IMR-90 (cell line): Measurements from ENCODE around the gene ACTR1A. TPM values are rescaled to one million over a fixed set of nuclear protein-coding genes. Genes with fewer than 3 reads are reported as not detected.
A peak's percentile ranks its signal among the peaks of the same experiment; 100 is the strongest.

ENCODE experiments used
- ATAC-seq: fragments of 200-7000 bp; cut with Tn5 transposase; 2 replicates; pipeline ENCODE4 v1.9.1; 2020; ENCODE audit warnings: low read depth, mild to moderate bottlenecking, moderate library complexity
- BruUV-seq: library from RNA; stranded (reverse); fragments of 400-500 nt; replicated peaks from 2 replicates; lab custom pipeline; 2021; lab: Mats Ljungman, UMichigan
- CTCF ChIA-PET: fragments of 300-600 bp; formaldehyde crosslinking; extraction: SDS; loops from one replicate; lab custom pipeline; 2021; ENCODE audit warnings: antibody characterized with exemption; lab: Yijun Ruan, JAX
- POLR2A ChIA-PET: fragments of 300-600 bp; sonication (Branson Sonifier 250); formaldehyde crosslinking; loops from one replicate; lab custom pipeline; 2022; ENCODE audit warnings: antibody characterized with exemption; ENCODE audit not compliant: unreplicated experiment; lab: Charles Lee
- DNase-seq: peaks from one replicate; pipeline ENCODE4 v3.0.0; 2013
- H2AFZ ChIP-seq: replicated peaks from 2 replicates; pipeline ENCODE3; 2013; ENCODE audit warnings: low read length, mild to moderate bottlenecking; ENCODE audit not compliant: poor library complexity
- H2AK5ac ChIP-seq: 2 replicates; pipeline ENCODE4 v1.6.1; 2013; ENCODE audit warnings: low read depth, low read length, inconsistent platforms
- H2AK9ac ChIP-seq: replicated peaks from 2 replicates; pipeline ENCODE3; 2013; ENCODE audit warnings: mild to moderate bottlenecking, low read depth, low read length, moderate library complexity; ENCODE audit not compliant: poor library complexity
- H2BK120ac ChIP-seq: 2 replicates; pipeline ENCODE4 v1.6.1; 2013; ENCODE audit warnings: low read depth, low read length, inconsistent platforms
- H2BK15ac ChIP-seq: 3 replicates; pipeline ENCODE4 v1.6.1; 2013; ENCODE audit warnings: low read depth, low read length, inconsistent platforms
- H2BK20ac ChIP-seq: 2 replicates; pipeline ENCODE4 v1.6.1; 2013; ENCODE audit warnings: low read depth, mild to moderate bottlenecking, inconsistent platforms, low read length, moderate library complexity
- H2BK5ac ChIP-seq: 2 replicates; pipeline ENCODE4 v1.6.1; 2013; ENCODE audit warnings: mild to moderate bottlenecking, low read depth, low read length, inconsistent platforms; ENCODE audit not compliant: poor library complexity, severe bottlenecking
- H3K14ac ChIP-seq: replicated peaks from 2 replicates; pipeline ENCODE4 v1.6.1; 2013; ENCODE audit warnings: low read depth, low read length, inconsistent platforms
- H3K18ac ChIP-seq: 2 replicates; pipeline ENCODE4 v1.6.1; 2013; ENCODE audit warnings: low read depth, low read length, control low read depth
- H3K23ac ChIP-seq: 2 replicates; pipeline ENCODE4 v1.6.1; 2013; ENCODE audit warnings: low read depth, low read length, inconsistent platforms
- H3K27ac ChIP-seq: 2 replicates; pipeline ENCODE4 v1.5.1; 2013; ENCODE audit warnings: mild to moderate bottlenecking, control low read depth, low read length; ENCODE audit not compliant: insufficient read depth
- H3K27me3 ChIP-seq: 2 replicates; pipeline ENCODE4 v1.6.1; 2013; ENCODE audit warnings: low read length; ENCODE audit not compliant: control insufficient read depth, insufficient read depth
- H3K36me3 ChIP-seq: 2 replicates; pipeline ENCODE4 v1.6.1; 2013; ENCODE audit warnings: low read length, mixed read lengths; ENCODE audit not compliant: control insufficient read depth, insufficient read depth
- H3K4ac ChIP-seq: 2 replicates; pipeline ENCODE4 v1.6.1; 2013; ENCODE audit warnings: low read depth, low read length, inconsistent platforms
- H3K4me1 ChIP-seq: 2 replicates; pipeline ENCODE4 v1.6.1; 2013; ENCODE audit warnings: low read length, mixed read lengths; ENCODE audit not compliant: control insufficient read depth, insufficient read depth
- H3K4me2 ChIP-seq: 2 replicates; pipeline ENCODE4 v1.6.1; 2013; ENCODE audit warnings: low read depth, mild to moderate bottlenecking, control low read depth, low read length, moderate library complexity
- H3K4me3 ChIP-seq: 2 replicates; pipeline ENCODE4 v1.5.1; 2013; ENCODE audit warnings: low read depth, mild to moderate bottlenecking, control low read depth, low read length, moderate library complexity; ENCODE audit not compliant: insufficient read depth
- H3K56ac ChIP-seq: 2 replicates; pipeline ENCODE4 v1.6.1; 2013; ENCODE audit warnings: low read length, inconsistent platforms; ENCODE audit not compliant: insufficient read depth; ENCODE audit errors: extremely low read depth
- H3K79me1 ChIP-seq, 2 experiments: 2 replicates each; pipeline ENCODE4 v1.6.1; 2013; ENCODE audit warnings: low read length in 2 of 2, inconsistent platforms in 1 of 2, low read depth in 1 of 2
- H3K9ac ChIP-seq: 2 replicates; pipeline ENCODE4 v1.6.1; 2013; ENCODE audit warnings: low read depth, low read length, control low read depth
- H3K9me1 ChIP-seq: 2 replicates; pipeline ENCODE4 v1.6.1; 2013; ENCODE audit warnings: low read length, inconsistent platforms; ENCODE audit not compliant: insufficient read depth
- H3K9me3 ChIP-seq: 2 replicates; pipeline ENCODE4 v1.6.1; 2013; ENCODE audit warnings: low read length; ENCODE audit not compliant: control insufficient read depth, insufficient read depth
- H4K20me1 ChIP-seq: 2 replicates; pipeline ENCODE4 v1.6.1; 2013; ENCODE audit warnings: low read length, inconsistent platforms; ENCODE audit not compliant: insufficient read depth
- H4K5ac ChIP-seq: 2 replicates; pipeline ENCODE4 v1.6.1; 2013; ENCODE audit warnings: mild to moderate bottlenecking, low read depth, low read length, control low read depth
- H4K8ac ChIP-seq, 2 experiments: 2 replicates each; pipeline ENCODE4 v1.6.1; 2013; ENCODE audit warnings: low read depth in 2 of 2, low read length in 2 of 2, control low read depth in 1 of 2, inconsistent platforms in 1 of 2
- H4K91ac ChIP-seq: 2 replicates; pipeline ENCODE4 v1.6.1; 2013; ENCODE audit warnings: low read depth, low read length, inconsistent platforms; ENCODE audit not compliant: insufficient read depth
- BHLHE40 ChIP-seq: fragments of 150-350 bp; IDR thresholded peaks from 2 replicates; pipeline ENCODE4 v1.6.1; 2016; ENCODE audit warnings: mild to moderate bottlenecking, low read depth, low read length
- CHD1 ChIP-seq: IDR thresholded peaks from 2 replicates; pipeline ENCODE4 v1.6.1; 2012; ENCODE audit warnings: low read depth, low read length, improper control_type of control experiment
- FOS ChIP-seq: fragments of 150-350 bp; IDR thresholded peaks from 2 replicates; pipeline ENCODE4 v1.6.1; 2016; ENCODE audit warnings: low read depth, low read length
- MAFK ChIP-seq: IDR thresholded peaks from 2 replicates; pipeline ENCODE4 v1.6.1; 2012; ENCODE audit warnings: low read depth, low read length, improper control_type of control experiment
- MAZ ChIP-seq: IDR thresholded peaks from 2 replicates; pipeline ENCODE4 v1.6.1; 2012; ENCODE audit warnings: low read depth, mild to moderate bottlenecking, low read length, improper control_type of control experiment, moderate library complexity, borderline replicate concordance
- MXI1 ChIP-seq: IDR thresholded peaks from 2 replicates; pipeline ENCODE4 v1.6.1; 2012; ENCODE audit warnings: low read depth, mild to moderate bottlenecking, low read length, moderate library complexity, borderline replicate concordance
- RAD21 ChIP-seq: IDR thresholded peaks from 2 replicates; pipeline ENCODE4 v1.6.1; 2012; ENCODE audit warnings: low read length, improper control_type of control experiment
- RCOR1 ChIP-seq: IDR thresholded peaks from 2 replicates; pipeline ENCODE4 v1.6.1; 2012; ENCODE audit warnings: mild to moderate bottlenecking, low read length, improper control_type of control experiment; ENCODE audit not compliant: insufficient replicate concordance
- SMC3 ChIP-seq: fragments of 150-350 bp; IDR thresholded peaks from 2 replicates; pipeline ENCODE4 v1.6.1; 2016; ENCODE audit warnings: low read depth, mild to moderate bottlenecking, antibody characterized with exemption, low read length, moderate library complexity
- USF2 ChIP-seq: fragments of 150-350 bp; IDR thresholded peaks from 2 replicates; pipeline ENCODE4 v1.6.1; 2017; ENCODE audit warnings: mild to moderate bottlenecking, antibody characterized with exemption, low read length, low read depth
- WGBS, 2 experiments: methylation state at CpG; one replicate each; pipeline versions ENCODE4 v1.1.5 to v1.1.7; 2013; ENCODE audit warnings: missing lambda C conversion rate in 2 of 2; ENCODE audit not compliant: insufficient read length in 1 of 2; ENCODE audit errors: extremely low coverage in 2 of 2; 5-methylcytosine and 5-hydroxymethylcytosine counted together
- dilution Hi-C: fragments of 300-500 bp; cut with HindIII; formaldehyde crosslinking; loops from one replicate; pipeline ENCODE4 v1.14.3; 2018; ENCODE audit warnings: low sequenced_read_pairs; ENCODE audit not compliant: unreplicated experiment
- in situ Hi-C: fragments of 300-500 bp; cut with MboI; formaldehyde crosslinking; loops from 3 replicates; pipeline ENCODE4 v1.14.3; 2019; ENCODE audit warnings: low sequenced_read_pairs, inconsistent platforms, mixed read lengths
- intact Hi-C: fragments of 100-400 bp; cut with micrococcal nuclease; formaldehyde crosslinking; loops from 2 replicates; pipeline ENCODE4 v1.10.0; 2022
- polyA plus RNA-seq, 3 experiments: library from polyadenylated mRNA; depleted of rRNA; stranded (reverse); fragments of >200 nt; gene quantifications; 2 replicates each; pipeline ENCODE4 v1.2.3, GENCODE V29; 2012; ENCODE audit warnings: low replicate concordance in 1 of 3
- total RNA-seq: library from RNA; depleted of rRNA; stranded (reverse); fragments of >200 nt; gene quantifications from 2 replicates; pipeline ENCODE4 v1.2.3, GENCODE V29; 2012

The ACTR1A gene
- total and polyA plus RNA-seq, 2 of the 4 experiments (the other 2 are of a cell fraction), result 142 to 157 TPM

- H3K14ac ChIP-seq, result peak overlapping the region; percentile 85
- peaks cover 14% of the 10 kb centered on the region for H3K9me1 ChIP-seq
- dilution Hi-C loops, result loop anchor here (10.0 kb wide), 1 partner anchor 70 kb away; no protein-coding TSS in a partner anchor
- peak overlapping the region; percentile 96 for H3K4me3 ChIP-seq
- H3K18ac ChIP-seq, result peak overlapping the region; percentile 16
- CTCF ChIA-PET, result interaction anchor here (0.8 to 2.4 kb wide), 7 partner anchors 12 to 123 kb away, joined by 3 to 16 read pairs (median 5); no protein-coding TSS in a partner anchor
- H4K91ac ChIP-seq, result peak overlapping the region; percentile 82
- no TSS peak for BruUV-seq
- peak overlapping the region; percentile 63; the same call in 1 of the 2 replicates for H3K4ac ChIP-seq
- H2BK120ac ChIP-seq, result peak overlapping the region; percentile 3; the same call in 1 of the 2 replicates
- H3K9ac ChIP-seq, result peak overlapping the region; percentile 83
- 0% methylated on average over 15 of the region's 47 CpGs; no CpG with 5 or more reads in 1 of the 2 experiments for WGBS, 2 experiments
- H3K27me3 ChIP-seq, result no peaks in the 10 kb centered on the region
- peaks cover 5% of the 10 kb centered on the region for H3K36me3 ChIP-seq
- peak overlapping the region; percentile 3; the same call in 1 of the 2 replicates for H4K5ac ChIP-seq
- no peak overlapping the region for H2BK15ac ChIP-seq
- peak overlapping the region; percentile 90 for H2AK5ac ChIP-seq
- peak; percentile 45 for DNase-seq
- ATAC-seq, result no peak
- H3K4me2 ChIP-seq, result peak overlapping the region; percentile 95
- peaks cover 15 to 62% of the 10 kb centered on the region in 2 experiments for H3K79me1 ChIP-seq
- intact Hi-C loops, result loop anchor here (5.0 kb wide), 1 partner anchor 208 kb away; the partner anchor contains the start of genes ARL3 and SFXN2
- H2AK9ac ChIP-seq, result peak overlapping the region; percentile 96
- peak overlapping the region; percentile 76 for H2BK5ac ChIP-seq
- peak overlapping the region; percentile 18 to 73; a peak in 1 of 4 replicates for H4K8ac ChIP-seq
- POLR2A ChIA-PET, result no interaction called here
- no peak for TF ChIP-seq CHD1
- TF ChIP-seq RAD21, result no peak
- TF ChIP-seq RCOR1, result no peak
- TF ChIP-seq MXI1, result no peak
- no peak for TF ChIP-seq BHLHE40
- peak; percentile 87; the same call in 1 of the 2 replicates for TF ChIP-seq MAFK
- no peak for TF ChIP-seq FOS
- no peak for TF ChIP-seq USF2
- no peak for TF ChIP-seq SMC3
- peak; percentile 20; the same call in 1 of the 2 replicates for TF ChIP-seq MAZ
- peak overlapping the region; percentile 83 for H3K27ac ChIP-seq
- H3K4me1 ChIP-seq, result peaks cover 7% of the 10 kb centered on the region
- in situ Hi-C loops, result no loop called here
- H2BK20ac ChIP-seq, result no peak overlapping the region
- H4K20me1 ChIP-seq, result peaks cover 48% of the 10 kb centered on the region
- H3K9me3 ChIP-seq, result no peaks in the 10 kb centered on the region
- peak overlapping the region; percentile 49; the same call in 1 of the 2 replicates for H3K56ac ChIP-seq
- peak overlapping the region; percentile 94 for H2AFZ ChIP-seq
- H3K23ac ChIP-seq, result peak overlapping the region; percentile 91
Observed at GRCh38 chr10:102504179-102504975, 1.9 kb upstream of the ACTR1A start.
